H1 (cell line): ENCODE results near the gene VAV2. TPM values are rescaled to one million over a fixed set of nuclear protein-coding genes. Genes with fewer than 3 reads are reported as not detected.

Experiments used
- EP300 ChIP-seq, 2 experiments: IDR thresholded peaks; 1 replicate in 1 of 2; 2 replicates in 1 of 2; pipeline ENCODE4 v1.6.1; 2011 to 2012; ENCODE audit warnings: low read depth in 2 of 2, low read length in 2 of 2, mild to moderate bottlenecking in 2 of 2, borderline replicate concordance in 1 of 2, inconsistent platforms in 1 of 2, moderate library complexity in 1 of 2
- SIX5 ChIP-seq: IDR thresholded peaks from 2 replicates; pipeline ENCODE4 v1.6.1; 2011; ENCODE audit warnings: mild to moderate bottlenecking, low read depth, low read length
- polyA plus RNA-seq, 7 experiments: library from polyadenylated mRNA; depleted of rRNA in 3 of 7; stranded (reverse) in 5 of 7; unstranded in 2 of 7; fragments of >200 nt in 5 of 7; fragments of 200-250 nt in 2 of 7; gene quantifications; 1 replicate in 5 of 7; 2 replicates in 1 of 7; 4 replicates in 1 of 7; pipeline versions ENCODE4 v1.2.1 to v1.2.3, GENCODE V29; 2011 to 2013; ENCODE audit warnings: missing spikeins in 2 of 7, mixed read lengths in 2 of 7
- total RNA-seq: library from RNA; stranded (reverse); fragmentation: NEBNext Ultra II Directional; extraction: Animal tissue kit (Norgen Biotek cat#: 25700); gene quantifications from 2 replicates; pipeline ENCODE4 v1.2.1, GENCODE V29; 2021

The VAV2 gene
- total and polyA plus RNA-seq, 2 of the 8 experiments (the other 6 are each of a cell fraction or from before 2014, with no cell fraction given): 13.6 to 37.6 TPM

- TF ChIP-seq SIX5 (no peak), EP300 (IDR thresholded peaks at IDR 0.05; ENCODE audit: borderline replicate concordance in 1 of 2, low read depth in 2 of 2, low read length in 2 of 2) (no peak)
Observed at GRCh38 chr9:133741716-133742115, 250.4 kb downstream of the VAV2 start (continued).
